GM19240 (cell line): ENCODE data around the gene IL7R.
"Not testable (repeated sequence)": the region's sequence is repeated elsewhere in the genome, so short reads cannot be mapped to it uniquely, and the experiment has no call there.

Experiments used
- DNase-seq: peaks from one replicate; pipeline ENCODE4 v3.0.0; 2011; ENCODE audit warnings: low spot score; ENCODE audit not compliant: insufficient read length

The IL7R gene

GRCh38 chr5:35838370-35839042, 18.2 kb upstream of the IL7R start:
- no peak for DNase-seq

GRCh38 chr5:35842856-35843255, 13.8 kb upstream of the IL7R start:
- no peak for DNase-seq

- DNase-seq: not testable (repeated sequence)
Observed at GRCh38 chr5:35845508-35845907, 11.2 kb upstream of the IL7R start.

GRCh38 chr5:35847491-35847890, 9.2 kb upstream of the IL7R start:
- DNase-seq: no peak

- DNase-seq: no peak
Observed at GRCh38 chr5:35847961-35848360, 8.7 kb upstream of the IL7R start.

- DNase-seq: no peak
Observed at GRCh38 chr5:35849860-35850259, 6.8 kb upstream of the IL7R start.

GRCh38 chr5:35850967-35851680, 5.6 kb upstream of the IL7R start:
- no peak for DNase-seq

- DNase-seq: no peak
Observed at GRCh38 chr5:35852084-35852734, 4.5 kb upstream of the IL7R start.

GRCh38 chr5:35852773-35853172, 3.9 kb upstream of the IL7R start:
- DNase-seq: no peak

GRCh38 chr5:35853631-35854030, 3.1 kb upstream of the IL7R start:
- DNase-seq: no peak

DNA sequence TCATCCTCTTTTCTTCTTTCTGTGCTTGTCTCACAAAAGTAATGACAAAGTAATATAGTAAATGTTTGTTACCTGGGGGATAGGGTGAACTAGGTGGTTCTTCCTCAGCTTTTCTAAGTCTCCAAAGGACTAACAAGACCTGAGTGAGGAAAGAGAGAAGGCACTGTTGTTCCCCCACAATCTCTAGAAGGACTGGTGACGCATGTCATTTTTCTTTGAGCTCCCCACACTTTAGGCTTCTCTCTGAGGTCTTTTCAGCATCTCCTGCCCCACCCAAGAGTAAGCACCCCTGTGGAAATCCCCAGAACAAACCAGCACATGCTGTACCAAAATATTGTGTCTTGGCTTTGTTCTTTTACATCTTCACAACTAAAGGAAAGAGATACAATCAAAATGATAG, 2.4 kb upstream of the IL7R start:
- no peak for DNase-seq

DNA sequence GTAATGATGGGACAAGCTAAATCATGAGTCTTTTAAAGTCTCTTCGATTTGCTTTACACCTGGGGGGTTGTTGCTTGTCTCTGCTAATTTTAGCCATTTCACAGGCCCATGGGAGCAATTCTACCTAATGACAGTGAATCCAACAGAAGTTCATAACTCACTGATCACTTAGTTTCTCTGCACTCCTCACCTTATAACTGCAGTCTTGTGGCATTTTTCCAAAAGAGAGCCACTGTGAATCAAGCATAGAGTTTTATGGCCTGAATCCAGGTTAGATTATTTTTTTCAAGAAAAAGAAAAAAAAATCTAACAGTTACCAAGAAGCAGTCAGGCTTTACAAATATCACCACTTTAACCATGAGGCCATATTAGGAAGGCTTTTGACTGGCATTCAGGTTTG, 1.5 kb upstream of the IL7R start:
- no peak for DNase-seq

GRCh38 chr5:35856186-35856764, 416 bp upstream of the IL7R start:
- DNase-seq: not testable (repeated sequence)

DNA sequence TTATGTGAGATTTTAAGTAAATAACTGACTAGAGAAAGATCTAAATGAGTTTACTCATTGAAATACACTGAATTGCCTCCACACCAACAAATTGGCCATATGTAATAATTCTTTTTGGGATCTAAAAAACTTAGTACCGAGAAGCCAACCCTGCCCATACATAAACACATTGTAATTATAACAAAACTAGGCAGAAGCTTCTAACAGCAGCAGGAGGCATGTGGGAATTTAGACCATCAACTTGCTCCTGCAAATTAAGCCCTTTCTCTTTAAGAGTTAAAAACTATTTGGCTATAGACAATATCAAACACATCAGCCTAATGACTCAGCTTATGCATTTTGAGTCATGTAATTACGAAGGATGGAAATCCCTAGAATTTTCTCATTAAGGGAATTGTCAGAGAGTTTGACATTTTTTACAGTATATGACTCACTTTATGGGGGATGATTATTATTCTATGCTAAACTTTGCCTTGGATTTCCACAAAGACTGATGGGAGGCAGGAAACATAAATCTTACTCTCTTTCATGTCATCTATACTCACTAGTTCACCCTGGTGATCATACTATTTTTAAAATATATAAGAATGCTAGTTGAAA, 1.0 kb downstream of the IL7R start:
- no peak for DNase-seq

GRCh38 chr5:35859101-35859661, 2.5 kb downstream of the IL7R start:
- no peak for DNase-seq

DNA sequence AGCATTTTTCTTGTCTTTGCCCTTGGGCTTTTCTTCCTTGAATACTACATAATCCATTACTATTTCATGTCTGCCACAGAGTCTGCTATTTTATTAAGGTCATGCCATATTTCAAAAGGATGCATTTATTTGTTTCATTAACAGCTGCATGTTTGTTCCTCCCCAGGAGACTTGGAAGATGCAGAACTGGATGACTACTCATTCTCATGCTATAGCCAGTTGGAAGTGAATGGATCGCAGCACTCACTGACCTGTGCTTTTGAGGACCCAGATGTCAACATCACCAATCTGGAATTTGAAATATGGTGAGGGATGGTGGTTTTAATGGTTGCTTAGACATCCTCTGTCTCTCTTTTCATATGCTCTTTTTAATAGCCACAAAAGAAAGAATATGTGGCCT, 4.0 kb downstream of the IL7R start:
- DNase-seq: no peak

GRCh38 chr5:35861718-35862117, 5.0 kb downstream of the IL7R start:
- DNase-seq: no peak

- DNase-seq: no peak
Observed at GRCh38 chr5:35862126-35862525, 5.4 kb downstream of the IL7R start.

DNA sequence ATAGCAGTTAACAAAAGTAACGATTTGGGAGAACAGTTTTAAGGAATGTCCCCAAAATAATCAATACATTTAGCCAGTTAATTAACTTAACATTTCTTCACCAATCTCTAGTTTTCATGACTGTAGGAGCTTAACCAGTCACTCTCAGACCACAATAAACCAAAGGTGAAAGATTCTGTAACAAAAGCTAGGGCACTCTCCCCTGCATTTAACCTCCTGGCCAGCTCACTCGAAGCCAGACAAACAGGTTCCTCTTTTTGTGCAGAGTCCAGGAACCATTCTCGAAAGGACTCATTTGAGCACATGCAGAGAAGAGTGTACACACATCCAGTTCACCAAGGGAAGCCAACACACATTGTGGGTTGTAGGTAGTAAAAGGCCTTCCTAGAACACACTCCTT, 6.5 kb downstream of the IL7R start:
- no peak for DNase-seq

DNA sequence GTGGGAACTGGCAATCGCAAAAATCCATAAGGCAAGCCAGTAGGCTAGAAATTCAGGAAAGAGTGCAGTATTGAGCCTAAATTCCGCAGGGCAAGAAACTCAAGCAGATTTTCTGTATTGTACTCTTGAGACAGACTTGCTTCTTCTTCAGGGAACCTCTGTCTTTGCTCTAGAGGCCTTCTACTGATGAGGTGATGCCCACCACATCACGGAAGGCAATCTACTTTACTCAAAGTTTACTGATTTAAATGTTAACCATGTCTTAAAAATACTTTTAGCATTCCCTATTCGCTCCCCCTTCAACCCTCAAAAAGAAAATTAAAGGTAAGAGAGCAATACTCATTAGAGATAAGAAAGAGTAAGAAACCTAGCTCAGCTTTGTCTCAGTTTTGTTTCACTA, 11.3 kb downstream of the IL7R start:
- no peak for DNase-seq

GRCh38 chr5:35869685-35870277, 13.1 kb downstream of the IL7R start:
- no peak for DNase-seq
